MCF 10A (cell line): Measurements from ENCODE around the gene KRT37. TPM values are rescaled to one million over a fixed set of nuclear protein-coding genes. Genes with fewer than 3 reads are reported as not detected.
A peak's percentile ranks its signal among the peaks of the same experiment; 100 is the strongest.

Experiments
- BruUV-seq: library from RNA; stranded (reverse); fragments of 400-500 nt; replicated peaks from 2 replicates; lab custom pipeline; 2021; lab: Mats Ljungman, UMichigan
- CTCF ChIA-PET: fragments of 300-600 bp; sonication (Branson Sonifier 250); formaldehyde crosslinking; extraction: SDS; loops from one replicate; lab custom pipeline; 2021; ENCODE audit warnings: antibody characterized with exemption, inconsistent platforms; lab: Yijun Ruan, JAX
- POLR2A ChIA-PET: fragments of 300-600, 350-650 bp; sonication (Branson Sonifier 250); formaldehyde crosslinking; extraction: SDS; loops from one replicate; lab custom pipeline; 2020; ENCODE audit warnings: antibody characterized with exemption, inconsistent platforms; lab: Yijun Ruan, JAX
- DNase-seq: peaks from one replicate; pipeline ENCODE4 v3.0.0-alpha.2; 2018; ENCODE audit not compliant: unreplicated experiment
- H3K27ac Mint-ChIP-seq: one replicate; pipeline ENCODE4 v1.8.0; 2022; ENCODE audit warnings: mild to moderate bottlenecking, low read depth, mixed read lengths; ENCODE audit not compliant: unreplicated experiment
- H3K27me3 Mint-ChIP-seq: one replicate; pipeline ENCODE4 v1.8.0; 2022; ENCODE audit warnings: mixed read lengths; ENCODE audit not compliant: insufficient read depth, unreplicated experiment
- H3K36me3 Mint-ChIP-seq: one replicate; pipeline ENCODE4 v1.8.0; 2022; ENCODE audit warnings: mild to moderate bottlenecking, moderate library complexity, mixed read lengths; ENCODE audit not compliant: insufficient read depth, unreplicated experiment
- H3K4me1 Mint-ChIP-seq: one replicate; pipeline ENCODE4 v1.8.0; 2022; ENCODE audit warnings: mixed read lengths; ENCODE audit not compliant: insufficient read depth, unreplicated experiment
- H3K4me3 Mint-ChIP-seq: one replicate; pipeline ENCODE4 v1.8.0; 2022; ENCODE audit warnings: mild to moderate bottlenecking, moderate library complexity, mixed read lengths; ENCODE audit not compliant: unreplicated experiment
- H3K9me3 Mint-ChIP-seq: one replicate; pipeline ENCODE4 v1.8.0; 2022; ENCODE audit warnings: mixed read lengths; ENCODE audit not compliant: unreplicated experiment
- intact Hi-C: fragments of 100-400 bp; cut with micrococcal nuclease; formaldehyde crosslinking; loops from 2 replicates; pipeline ENCODE4 v1.14.1; 2022
- total RNA-seq: library from RNA; stranded (reverse); gene quantifications from 2 replicates; pipeline ENCODE4 v1.2.3, GENCODE V29; 2022
- TF ChIP-seq, protein P1 (sequence below): fragments of 200-600 bp; IDR thresholded peaks from one replicate; pipeline ENCODE4 v1.8.0; 2022; ENCODE audit warnings: antibody characterized with exemption, mild to moderate bottlenecking; ENCODE audit not compliant: unreplicated experiment

KRT37 gene
- total RNA-seq, 1 experiment from 2014 or later = not detected

- TF ChIP-seq, protein P1, sequence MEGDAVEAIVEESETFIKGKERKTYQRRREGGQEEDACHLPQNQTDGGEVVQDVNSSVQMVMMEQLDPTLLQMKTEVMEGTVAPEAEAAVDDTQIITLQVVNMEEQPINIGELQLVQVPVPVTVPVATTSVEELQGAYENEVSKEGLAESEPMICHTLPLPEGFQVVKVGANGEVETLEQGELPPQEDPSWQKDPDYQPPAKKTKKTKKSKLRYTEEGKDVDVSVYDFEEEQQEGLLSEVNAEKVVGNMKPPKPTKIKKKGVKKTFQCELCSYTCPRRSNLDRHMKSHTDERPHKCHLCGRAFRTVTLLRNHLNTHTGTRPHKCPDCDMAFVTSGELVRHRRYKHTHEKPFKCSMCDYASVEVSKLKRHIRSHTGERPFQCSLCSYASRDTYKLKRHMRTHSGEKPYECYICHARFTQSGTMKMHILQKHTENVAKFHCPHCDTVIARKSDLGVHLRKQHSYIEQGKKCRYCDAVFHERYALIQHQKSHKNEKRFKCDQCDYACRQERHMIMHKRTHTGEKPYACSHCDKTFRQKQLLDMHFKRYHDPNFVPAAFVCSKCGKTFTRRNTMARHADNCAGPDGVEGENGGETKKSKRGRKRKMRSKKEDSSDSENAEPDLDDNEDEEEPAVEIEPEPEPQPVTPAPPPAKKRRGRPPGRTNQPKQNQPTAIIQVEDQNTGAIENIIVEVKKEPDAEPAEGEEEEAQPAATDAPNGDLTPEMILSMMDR = no peak
- Mint-ChIP-seq H3K36me3 (no peaks in the 10 kb centered on the region), H3K9me3 (no peaks in the 10 kb centered on the region), H3K4me1 (peaks cover 9% of the 10 kb centered on the region), H3K4me3 (peak overlapping the region; percentile 4), H3K27me3 (peaks cover 13% of the 10 kb centered on the region), H3K27ac (peak overlapping the region; percentile 46)
- POLR2A ChIA-PET = interaction anchor here (1.1 to 1.7 kb wide), 2 partner anchors 18 to 44 kb away, joined by 3 to 6 read pairs; no protein-coding TSS in a partner anchor
- no TSS peak for BruUV-seq
- peak; percentile 99 for DNase-seq
- intact Hi-C loops = no loop called here
- CTCF ChIA-PET = no interaction called here
Measured at GRCh38 chr17:41464682-41465081, 40.3 kb upstream of the KRT37 start.

DNA sequence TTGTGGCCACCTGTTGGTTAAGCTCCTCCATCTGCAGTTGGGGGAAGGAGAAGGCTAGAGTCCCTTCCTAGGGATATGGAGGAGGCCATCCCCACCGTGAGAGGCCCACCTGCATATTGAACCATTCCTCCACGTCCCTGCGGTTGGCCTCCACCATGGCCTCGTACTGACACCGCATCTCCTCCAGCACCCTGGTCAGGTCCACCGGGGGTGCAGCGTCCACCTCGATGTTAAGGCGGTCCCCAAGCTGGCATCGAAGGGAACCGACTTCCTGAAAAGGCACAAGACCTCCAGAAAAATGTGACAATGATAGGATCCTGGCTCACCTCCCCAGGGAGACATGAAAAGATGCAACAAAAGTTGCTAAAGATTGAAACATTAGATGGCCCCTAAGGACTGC is 39.8 kb upstream of the KRT37 start:
- CTCF ChIA-PET = interaction anchor here (0.6 to 1.0 kb wide), 4 partner anchors 126 to 840 kb away, joined by 3 to 5 read pairs (median 3); no protein-coding TSS in a partner anchor
- H3K4me3 Mint-ChIP-seq = no peak overlapping the region
- BruUV-seq = no TSS peak
- no peak for DNase-seq
- no peaks in the 10 kb centered on the region for H3K9me3 Mint-ChIP-seq
- no peak overlapping the region for H3K27ac Mint-ChIP-seq
- H3K36me3 Mint-ChIP-seq = no peaks in the 10 kb centered on the region
- H3K27me3 Mint-ChIP-seq = peaks cover 13% of the 10 kb centered on the region
- TF ChIP-seq, protein P1 = no peak
- POLR2A ChIA-PET = interaction anchor here (1.7 kb wide), 1 partner anchor 44 kb away, joined by 6 read pairs; no protein-coding TSS in a partner anchor
- intact Hi-C loops = no loop called here
- peaks cover 9% of the 10 kb centered on the region for H3K4me1 Mint-ChIP-seq

DNA sequence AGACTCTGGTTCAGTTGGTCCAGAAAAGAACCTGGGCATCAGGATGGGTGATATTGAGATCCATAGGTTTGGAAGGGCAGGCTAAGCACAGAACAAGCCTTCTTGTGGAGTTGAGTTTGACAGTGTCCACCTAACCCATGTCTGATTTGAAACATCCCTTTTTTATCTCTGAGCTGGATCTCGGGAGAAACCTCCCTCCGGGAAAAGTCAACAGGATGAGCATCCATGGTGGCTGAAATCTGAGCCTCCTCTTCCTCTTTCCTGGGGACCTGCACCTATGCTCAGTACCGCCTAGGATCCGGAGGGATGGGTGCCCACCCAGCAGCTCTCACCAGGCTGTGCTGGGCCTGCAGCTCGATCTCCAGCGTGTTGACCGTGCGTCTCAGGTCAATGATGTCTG is 39.4 kb upstream of the KRT37 start:
- H3K27ac Mint-ChIP-seq = no peak overlapping the region
- peaks cover 9% of the 10 kb centered on the region for H3K4me1 Mint-ChIP-seq
- peaks cover 14% of the 10 kb centered on the region for H3K27me3 Mint-ChIP-seq
- intact Hi-C loops = no loop called here
- BruUV-seq = no TSS peak
- CTCF ChIA-PET = interaction anchor here (0.6 to 1.0 kb wide), 4 partner anchors 125 to 839 kb away, joined by 3 to 5 read pairs (median 3); no protein-coding TSS in a partner anchor
- no peak for DNase-seq
- no peaks in the 10 kb centered on the region for H3K9me3 Mint-ChIP-seq
- TF ChIP-seq, protein P1 = no peak
- no peaks in the 10 kb centered on the region for H3K36me3 Mint-ChIP-seq
- POLR2A ChIA-PET = interaction anchor here (1.0 to 1.7 kb wide), 2 partner anchors 25 to 44 kb away, joined by 3 to 6 read pairs; no protein-coding TSS in a partner anchor
- H3K4me3 Mint-ChIP-seq = no peak overlapping the region

DNA sequence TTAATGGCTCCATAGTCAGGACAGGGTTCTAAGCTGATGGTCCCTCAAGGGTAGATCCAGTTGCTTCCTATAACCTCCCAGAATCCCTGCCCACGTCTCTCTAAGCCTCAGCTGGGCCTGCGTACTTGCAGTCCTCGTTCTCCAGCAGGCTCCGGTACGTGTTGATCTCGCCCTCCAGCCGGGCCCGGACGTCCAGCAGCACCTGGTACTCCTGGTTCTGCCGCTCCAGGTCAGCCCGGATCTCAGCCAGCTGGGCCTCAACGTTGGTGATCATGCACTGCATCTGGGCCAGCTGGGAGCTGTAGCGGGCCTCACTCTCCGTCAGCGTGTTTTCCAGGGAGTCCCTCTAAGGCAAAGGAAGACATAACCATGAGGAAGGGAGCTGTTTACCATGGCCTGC is 38.3 kb upstream of the KRT37 start:
- no peaks in the 10 kb centered on the region for H3K36me3 Mint-ChIP-seq
- POLR2A ChIA-PET = interaction anchor here (1.0 kb wide), 1 partner anchor 26 kb away, joined by 3 read pairs; no protein-coding TSS in a partner anchor
- no peaks in the 10 kb centered on the region for H3K9me3 Mint-ChIP-seq

More for the DNA sequence above, 38.3 kb upstream of the KRT37 start:
- Mint-ChIP-seq H3K4me1 (peaks cover 9% of the 10 kb centered on the region), H3K27me3 (peaks cover 25% of the 10 kb centered on the region), H3K27ac (no peak overlapping the region), H3K4me3 (no peak overlapping the region)
- TF ChIP-seq, protein P1 = no peak
- BruUV-seq = no TSS peak
- intact Hi-C loops = no loop called here
- DNase-seq = no peak
- CTCF ChIA-PET = interaction anchor here (0.6 to 1.1 kb wide), 2 partner anchors 86 to 557 kb away, joined by 3 to 5 read pairs; no protein-coding TSS in a partner anchor
